Thoracic aorta (tissue), 2 donors: Measurements from ENCODE around the gene TIMP2. TPM values are rescaled to one million over a fixed set of nuclear protein-coding genes. Genes with fewer than 3 reads are reported as not detected.

Source experiments
- ATAC-seq: fragments of 150-250 bp; one replicate; pipeline ENCODE4 v1.8.0; 2017; ENCODE audit warnings: low read depth; ENCODE audit not compliant: insufficient number of reproducible peaks, low FRiP score
- DNase-seq: peaks from one replicate; pipeline ENCODE4 v3.0.0-alpha.2; 2020; ENCODE audit warnings: low spot score
- H3K27ac ChIP-seq, 2 donors: fragments of 200-600 bp; sonication (generic); 1 replicate in 1 of 2; 2 replicates in 1 of 2; pipeline ENCODE4 v1.5.1; 2016; ENCODE audit warnings: mild to moderate bottlenecking in 2 of 2, moderate library complexity in 2 of 2
- H3K27me3 ChIP-seq: fragments of 200-600 bp; sonication (generic); replicated peaks from 2 replicates; pipeline ENCODE4 v1.6.0; 2016; ENCODE audit warnings: mild to moderate bottlenecking; ENCODE audit not compliant: insufficient read depth
- H3K36me3 ChIP-seq: fragments of 200-600 bp; sonication (generic); one replicate; pipeline ENCODE4 v1.5.1; 2016
- H3K4me1 ChIP-seq, 2 donors: fragments of 200-600 bp; sonication (generic); 1 replicate in 1 of 2; 2 replicates in 1 of 2; pipeline versions ENCODE4 v1.5.1 to v1.6.0; 2016; ENCODE audit warnings: low read depth in 2 of 2, mild to moderate bottlenecking in 1 of 2; ENCODE audit not compliant: control insufficient read depth in 1 of 2
- H3K4me3 ChIP-seq: fragments of 200-600 bp; sonication (generic); 2 replicates; pipeline ENCODE4 v1.5.1; 2016; ENCODE audit warnings: mild to moderate bottlenecking
- H3K9me3 ChIP-seq: fragments of 200-600 bp; sonication (generic); 2 replicates; pipeline ENCODE4 v1.5.1; 2016
- total RNA-seq, 2 donors: library from RNA; depleted of rRNA; stranded (reverse); fragments of >200 nt; gene quantifications; one replicate each; pipeline versions ENCODE4 v1.1.0 to v1.2.3, GENCODE V29; 2016
- TF ChIP-seq, protein P1 (sequence below): fragments of 200-600 bp; sonication (generic); IDR thresholded peaks from one replicate; pipeline ENCODE4 v1.5.1; 2019; ENCODE audit warnings: antibody characterized with exemption

TIMP2 gene
- total RNA-seq, 2 donors from 2014 or later: 475 to 619 TPM

DNA sequence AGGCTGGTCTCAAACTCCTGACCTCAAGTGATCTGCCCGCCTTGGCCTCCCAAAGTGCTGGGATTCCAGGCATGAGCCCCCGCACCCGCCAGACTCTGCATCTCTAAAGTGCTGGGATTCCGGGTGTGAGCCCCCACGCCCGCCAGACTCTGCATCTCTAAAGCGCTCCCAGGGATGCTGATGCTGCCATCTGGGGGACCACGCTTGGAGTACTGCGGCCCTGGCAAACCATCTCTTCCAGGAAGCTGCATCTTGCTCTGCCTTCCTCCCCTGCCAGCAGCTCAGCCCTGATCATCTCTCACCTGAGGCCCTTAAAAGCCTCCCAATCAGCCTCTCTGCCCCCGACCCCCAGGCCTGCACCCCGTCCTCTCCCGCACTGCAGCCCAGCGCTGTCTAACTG lies 26.2 kb downstream of the TIMP2 start:
- ATAC-seq (no peak), DNase-seq (no peak)
- Histone ChIP-seq H3K27ac (no peak overlapping the region), H3K36me3 (peaks cover 12% of the 10 kb centered on the region), H3K4me1 (peaks cover 45 to 77% of the 10 kb centered on the region in 2 donors), H3K27me3 (no peaks in the 10 kb centered on the region), H3K9me3 (no peaks in the 10 kb centered on the region), H3K4me3 (no peak overlapping the region)
- TF ChIP-seq, protein P1, sequence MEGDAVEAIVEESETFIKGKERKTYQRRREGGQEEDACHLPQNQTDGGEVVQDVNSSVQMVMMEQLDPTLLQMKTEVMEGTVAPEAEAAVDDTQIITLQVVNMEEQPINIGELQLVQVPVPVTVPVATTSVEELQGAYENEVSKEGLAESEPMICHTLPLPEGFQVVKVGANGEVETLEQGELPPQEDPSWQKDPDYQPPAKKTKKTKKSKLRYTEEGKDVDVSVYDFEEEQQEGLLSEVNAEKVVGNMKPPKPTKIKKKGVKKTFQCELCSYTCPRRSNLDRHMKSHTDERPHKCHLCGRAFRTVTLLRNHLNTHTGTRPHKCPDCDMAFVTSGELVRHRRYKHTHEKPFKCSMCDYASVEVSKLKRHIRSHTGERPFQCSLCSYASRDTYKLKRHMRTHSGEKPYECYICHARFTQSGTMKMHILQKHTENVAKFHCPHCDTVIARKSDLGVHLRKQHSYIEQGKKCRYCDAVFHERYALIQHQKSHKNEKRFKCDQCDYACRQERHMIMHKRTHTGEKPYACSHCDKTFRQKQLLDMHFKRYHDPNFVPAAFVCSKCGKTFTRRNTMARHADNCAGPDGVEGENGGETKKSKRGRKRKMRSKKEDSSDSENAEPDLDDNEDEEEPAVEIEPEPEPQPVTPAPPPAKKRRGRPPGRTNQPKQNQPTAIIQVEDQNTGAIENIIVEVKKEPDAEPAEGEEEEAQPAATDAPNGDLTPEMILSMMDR: no peak

DNA sequence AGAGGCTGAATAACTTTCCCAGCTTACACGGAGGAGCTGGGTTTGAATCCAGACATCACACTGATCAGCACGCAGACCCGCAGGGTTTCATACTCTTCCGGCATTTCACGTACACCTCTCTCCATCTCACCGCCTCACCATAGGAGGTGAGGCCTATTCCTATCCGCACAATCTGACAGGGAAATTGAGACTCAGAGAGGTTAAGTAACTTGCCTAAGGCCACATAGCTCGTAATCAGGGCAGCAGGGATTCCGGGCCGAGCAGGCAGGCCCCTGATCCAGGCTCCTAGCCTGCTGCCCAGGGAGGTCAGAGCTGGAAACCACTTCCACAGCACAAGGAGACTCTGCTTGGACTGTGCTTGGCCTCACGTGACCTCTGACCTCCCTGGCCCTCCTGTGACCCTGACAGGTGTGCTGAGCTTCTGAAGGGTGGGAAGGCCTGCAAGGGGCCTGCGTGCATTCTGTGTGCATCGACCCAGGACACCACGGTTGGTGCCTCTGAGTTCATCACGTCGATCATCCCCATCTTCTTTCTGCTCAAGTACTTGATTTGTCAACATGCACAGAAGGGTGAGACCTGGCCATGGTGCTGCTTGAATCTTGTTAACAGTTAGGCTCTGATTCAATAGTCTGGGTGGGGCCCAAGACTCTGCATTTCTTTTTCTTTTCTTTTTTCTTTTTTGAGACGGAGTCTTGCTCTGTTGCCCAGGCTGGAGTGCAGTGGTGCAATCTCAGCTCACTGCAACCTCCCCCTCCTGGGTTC lies 26.9 kb downstream of the TIMP2 start:
- Histone ChIP-seq H3K9me3 (no peaks in the 10 kb centered on the region), H3K4me1 (peaks cover 51 to 77% of the 10 kb centered on the region in 2 donors), H3K4me3 (no peak overlapping the region), H3K36me3 (peaks cover 12% of the 10 kb centered on the region), H3K27ac (no peak overlapping the region), H3K27me3 (no peaks in the 10 kb centered on the region)
- ATAC-seq: no peak
- DNase-seq: no peak
- TF ChIP-seq, protein P1: no peak

DNA sequence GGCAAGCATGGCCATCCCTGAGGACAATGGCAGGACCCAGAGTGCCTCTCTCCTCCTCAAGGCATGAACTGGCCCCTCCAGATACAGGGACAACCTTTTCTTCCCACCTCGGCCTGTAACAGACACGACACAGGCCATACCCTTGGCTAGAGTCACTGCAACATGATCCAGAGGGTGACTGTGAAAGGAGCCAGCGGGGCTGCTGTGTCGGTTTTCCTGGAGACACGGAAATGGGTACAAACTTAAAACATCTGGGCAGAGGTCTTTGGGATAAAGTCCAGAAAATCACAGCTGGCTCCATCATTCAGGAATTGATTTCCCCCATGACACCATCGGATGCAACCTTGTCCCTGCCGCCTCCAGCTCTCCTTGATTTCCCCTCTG lies 27.5 kb downstream of the TIMP2 start:
- TF ChIP-seq, protein P1: no peak
- Histone ChIP-seq H3K27ac (no peak overlapping the region), H3K9me3 (no peaks in the 10 kb centered on the region), H3K36me3 (peaks cover 12% of the 10 kb centered on the region), H3K4me1 (peaks cover 55 to 77% of the 10 kb centered on the region in 2 donors), H3K27me3 (no peaks in the 10 kb centered on the region), H3K4me3 (no peak overlapping the region)
- DNase-seq: no peak
- no peak for ATAC-seq

DNA sequence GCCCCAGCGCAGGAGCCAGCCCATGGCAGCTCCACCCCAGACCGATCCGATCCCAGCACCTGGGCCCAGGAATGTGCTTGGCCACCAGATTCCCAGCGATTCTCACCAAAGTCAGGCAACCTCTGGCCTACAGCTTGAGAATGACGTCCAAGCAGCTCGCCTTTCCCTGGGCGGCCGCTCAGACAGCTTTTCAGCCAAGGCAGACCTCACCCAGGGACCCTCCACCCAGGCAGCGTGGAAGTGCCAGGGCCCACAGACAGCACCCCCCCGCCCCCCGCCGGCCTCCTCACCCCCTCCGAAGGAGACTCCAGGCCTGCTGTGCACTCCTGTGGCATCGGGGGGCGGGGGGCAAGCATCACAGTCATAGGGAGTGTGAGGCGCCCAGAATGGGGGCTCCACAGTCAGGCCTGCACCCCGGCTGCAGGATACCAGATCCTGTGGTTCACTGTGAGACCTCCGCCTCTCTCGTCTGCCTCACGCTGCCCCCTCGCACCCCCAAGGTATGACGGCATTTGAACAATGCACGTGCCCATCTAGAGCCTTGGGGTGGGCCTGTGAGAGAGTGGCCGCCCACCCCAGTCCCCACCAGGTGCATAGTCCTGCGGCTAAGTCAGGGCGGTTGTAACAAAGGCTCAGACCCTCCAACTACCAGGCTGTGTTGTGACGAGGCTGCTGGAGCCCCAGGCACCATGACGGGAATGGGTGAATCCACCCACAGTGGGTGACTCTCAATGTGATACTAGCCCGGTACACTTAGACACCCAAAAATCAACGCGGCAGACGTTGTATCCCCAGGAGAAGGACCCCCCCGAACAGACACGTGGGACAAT lies 28.1 kb downstream of the TIMP2 start:
- Histone ChIP-seq H3K4me3 (peak overlapping the region; percentile 38), H3K9me3 (no peaks in the 10 kb centered on the region), H3K4me1 (peaks cover 61 to 83% of the 10 kb centered on the region in 2 donors), H3K27ac (peak overlapping the region in 1 of 2 donors; percentile 65), H3K27me3 (no peaks in the 10 kb centered on the region), H3K36me3 (peaks cover 15% of the 10 kb centered on the region)
- DNase-seq: no peak
- ATAC-seq: no peak
- TF ChIP-seq, protein P1: no peak
